HG03457 (cell line): ENCODE measurements around the gene ARHGAP26.

Experiments
- ATAC-seq: cut with Tn5 transposase; IDR thresholded peaks from one replicate; pipeline ENCODE4 v1.9.1; 2021; ENCODE audit warnings: moderate number of reproducible peaks; ENCODE audit not compliant: unreplicated experiment

ARHGAP26 gene

DNA sequence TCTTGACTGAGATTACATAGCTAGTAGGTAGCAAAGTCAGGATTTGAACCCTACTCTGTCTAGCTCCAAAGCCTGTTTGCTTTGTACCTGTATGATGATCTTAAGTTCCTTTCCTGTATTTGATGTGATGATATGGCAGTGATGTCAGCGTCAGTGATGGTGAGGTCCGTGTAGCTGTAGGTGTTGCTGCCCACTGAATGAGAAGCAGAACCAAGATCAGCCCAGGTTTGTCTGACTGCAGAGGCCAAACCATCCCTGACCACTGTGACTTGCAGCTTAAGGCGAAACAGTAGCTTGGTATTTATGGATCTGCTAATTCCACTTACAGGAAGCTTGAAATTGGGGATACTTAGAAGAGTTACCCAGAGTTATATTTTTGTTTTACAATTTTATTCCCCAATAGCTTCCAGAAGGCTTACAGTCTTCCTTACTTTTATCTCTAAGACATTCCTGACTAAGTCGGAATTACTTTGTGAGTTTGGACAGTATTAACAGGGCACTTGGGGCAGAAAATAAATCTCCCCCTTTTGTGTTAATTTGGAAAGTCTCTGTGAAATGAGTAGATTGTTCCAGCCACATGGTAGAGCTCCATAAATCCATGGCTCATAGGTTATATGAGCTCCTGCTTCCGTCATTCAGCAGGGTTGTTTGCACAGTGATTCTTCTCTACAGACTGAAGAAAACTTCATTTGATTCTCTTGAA is 359.9 kb downstream of the ARHGAP26 start:
- no peak for ATAC-seq

DNA sequence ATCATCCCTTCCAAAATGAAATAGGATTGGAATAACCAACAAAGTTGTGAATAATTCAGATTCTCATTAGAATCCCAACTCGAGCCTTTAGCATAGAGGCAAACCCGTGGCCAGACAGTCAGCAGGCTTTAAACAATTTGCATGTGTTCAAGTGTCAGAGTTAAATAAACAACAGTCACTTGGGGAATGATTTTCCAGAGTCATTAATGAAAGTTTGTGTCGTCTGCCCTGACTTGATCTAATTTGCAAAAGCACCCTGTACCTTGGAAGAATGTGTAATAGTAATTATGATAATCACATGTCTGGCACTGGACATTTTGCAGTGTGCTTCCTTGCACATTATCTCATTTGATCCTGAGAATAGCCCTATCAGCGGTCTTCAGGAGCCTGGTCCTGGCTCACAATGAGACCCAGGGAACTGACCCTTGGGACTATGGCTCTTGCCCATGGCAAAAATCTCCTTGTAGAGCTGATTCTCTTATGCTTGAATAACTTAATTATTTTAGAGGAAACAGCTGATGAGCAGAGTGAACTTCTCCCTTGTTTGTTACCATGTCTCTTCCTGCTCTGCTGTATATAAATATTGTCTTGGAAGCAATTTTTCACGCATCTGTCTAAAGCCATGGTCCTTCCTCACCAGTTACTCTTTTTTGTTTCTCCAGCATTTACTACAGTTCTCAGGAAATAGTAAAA is 360.6 kb downstream of the ARHGAP26 start:
- no peak for ATAC-seq

DNA sequence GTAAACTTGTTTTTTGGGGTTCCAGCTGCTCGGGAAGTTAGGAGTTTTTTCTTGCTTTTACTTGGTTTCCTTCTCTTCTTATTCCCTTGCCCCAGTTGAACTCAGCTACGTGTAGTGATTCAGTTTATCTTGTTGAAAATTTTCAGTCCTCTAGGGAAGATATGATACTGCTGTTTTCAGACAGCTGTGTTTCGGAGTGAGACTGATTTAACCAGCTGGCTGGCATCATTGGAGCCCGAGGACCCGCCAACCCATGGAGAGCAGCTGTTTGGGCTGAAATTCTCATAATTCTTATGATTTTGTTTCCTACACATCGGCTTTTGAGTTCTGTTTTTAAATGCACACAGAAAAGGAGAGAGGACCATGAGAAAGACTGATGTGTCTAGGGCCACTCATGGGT is 361.8 kb downstream of the ARHGAP26 start:
- no peak for ATAC-seq

DNA sequence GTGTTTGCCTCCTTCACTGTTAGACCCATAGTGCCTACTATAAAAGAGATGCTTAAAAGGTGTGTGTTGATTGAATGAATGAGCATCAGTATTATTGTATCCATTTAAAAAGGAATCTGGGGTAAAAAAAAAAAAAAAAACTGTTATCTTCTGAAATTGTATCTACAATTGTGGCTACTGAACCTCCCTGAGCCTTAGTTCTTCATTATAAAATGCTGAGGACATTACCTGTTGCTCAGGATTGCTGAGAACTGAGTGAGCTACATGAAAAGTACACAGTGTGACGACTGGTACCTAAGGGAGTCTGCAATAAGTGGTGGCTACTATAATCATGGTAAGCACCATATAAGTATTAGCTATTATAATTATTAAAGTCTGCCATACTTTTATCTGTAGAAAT is 362.6 kb downstream of the ARHGAP26 start:
- ATAC-seq, result no peak

DNA sequence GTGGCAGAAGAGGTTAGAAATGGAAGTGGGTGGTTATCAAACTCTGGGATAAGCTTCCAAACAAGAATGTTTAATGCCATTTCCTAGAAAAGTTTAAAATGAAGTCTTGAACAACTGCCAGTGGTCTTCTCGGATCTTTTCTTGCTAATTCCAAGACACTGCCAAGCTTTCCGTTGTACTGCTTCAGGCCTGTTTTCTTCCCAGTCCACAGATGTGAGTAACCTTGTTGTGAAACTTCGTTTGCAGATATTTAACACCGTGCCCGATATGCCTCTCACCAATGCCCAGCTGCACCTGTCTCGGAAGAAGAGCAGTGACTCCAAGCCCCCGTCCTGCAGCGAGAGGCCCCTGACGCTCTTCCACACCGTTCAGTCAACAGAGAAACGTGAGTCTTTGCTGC is 363.5 kb downstream of the ARHGAP26 start:
- no peak for ATAC-seq

DNA sequence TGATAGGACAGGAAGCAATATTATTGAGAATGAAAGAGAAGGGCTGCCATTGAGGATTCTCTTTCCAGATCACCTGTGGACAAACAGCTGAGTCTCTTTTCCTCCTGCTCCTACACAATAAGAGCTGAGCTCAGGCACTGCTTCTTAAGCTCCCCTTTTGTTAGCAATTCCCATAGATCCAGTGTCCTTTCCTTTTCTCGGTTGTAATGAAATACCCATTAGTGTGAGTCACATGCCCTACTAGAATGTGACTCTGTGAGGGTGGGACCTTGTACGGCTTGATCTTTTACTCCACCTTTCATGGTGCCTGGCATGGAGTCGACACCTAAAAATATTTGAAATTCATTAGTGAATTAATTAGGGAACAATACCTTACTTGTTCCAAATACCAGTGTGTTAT is 364.1 kb downstream of the ARHGAP26 start:
- ATAC-seq, result no peak

DNA sequence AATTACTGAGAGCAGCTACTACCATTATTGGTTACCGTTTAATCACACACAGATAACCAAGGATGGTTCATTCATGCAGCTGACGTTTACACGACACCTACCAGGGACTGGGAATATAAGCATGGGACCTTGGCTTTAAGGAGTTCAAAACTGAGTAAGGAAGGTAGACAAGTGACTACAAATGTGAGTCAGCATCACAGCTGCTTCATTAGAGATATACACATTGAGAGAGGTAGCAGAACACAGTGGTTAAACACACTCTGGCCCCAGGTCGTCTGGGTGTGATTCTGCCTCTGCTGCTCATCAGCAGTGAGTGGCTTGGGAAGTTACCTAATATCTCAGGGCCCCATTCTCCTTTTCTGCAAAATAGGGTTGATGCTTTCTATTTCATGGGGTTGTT is 364.7 kb downstream of the ARHGAP26 start:
- ATAC-seq, result no peak

DNA sequence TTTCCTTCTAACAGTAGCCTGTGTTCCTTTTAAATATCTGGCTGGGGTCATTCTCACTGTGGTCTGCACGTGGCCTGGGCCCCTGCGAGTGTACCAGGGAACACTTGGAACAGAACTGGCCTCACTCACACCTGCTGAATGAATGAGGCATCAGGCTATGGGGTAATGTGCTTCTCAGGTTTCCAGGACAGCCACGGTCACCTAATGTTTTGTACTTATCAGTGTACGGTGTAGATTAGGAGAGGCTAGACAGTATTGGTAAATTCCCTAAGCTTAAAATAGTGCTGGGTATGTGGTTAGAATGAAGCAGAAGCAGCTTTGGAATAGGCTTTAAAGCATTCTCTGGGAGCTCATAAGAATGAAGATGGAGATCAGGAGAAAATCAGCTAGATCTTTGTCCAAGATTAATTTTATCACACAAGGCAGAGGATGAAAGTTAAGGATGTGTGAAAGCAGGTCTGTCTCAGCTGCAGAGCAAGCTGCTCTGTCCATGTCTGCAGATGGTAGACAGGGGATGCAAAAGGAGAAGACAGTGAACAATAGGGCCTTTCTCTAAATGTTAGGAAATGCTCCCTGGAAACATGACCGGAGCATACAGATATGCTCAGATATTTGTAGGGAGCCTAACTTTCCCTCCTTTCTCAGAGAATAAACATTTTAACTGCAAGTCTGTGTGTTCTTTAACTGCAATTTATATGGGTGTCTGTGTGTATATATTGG is 365.8 kb downstream of the ARHGAP26 start:
- no peak for ATAC-seq

DNA sequence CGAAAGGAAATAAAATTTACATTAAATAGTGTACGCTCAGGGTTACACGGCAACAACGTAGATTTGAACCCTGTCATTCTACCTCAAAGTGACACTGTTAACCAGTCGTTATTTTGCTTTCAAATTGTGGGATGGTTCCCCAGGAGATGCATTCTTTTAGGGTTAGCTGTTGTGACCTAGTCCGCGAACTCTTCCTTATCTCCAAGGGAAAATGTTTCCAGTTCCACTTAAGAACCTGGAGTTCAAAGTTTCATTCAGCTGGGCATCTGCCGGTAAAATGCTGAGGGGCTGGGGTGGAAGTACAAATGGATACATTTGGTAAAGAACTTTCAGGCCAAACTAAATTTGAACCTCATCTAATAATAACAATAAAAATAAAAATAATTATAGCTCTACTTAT is 368.7 kb downstream of the ARHGAP26 start:
- ATAC-seq, result no peak

DNA sequence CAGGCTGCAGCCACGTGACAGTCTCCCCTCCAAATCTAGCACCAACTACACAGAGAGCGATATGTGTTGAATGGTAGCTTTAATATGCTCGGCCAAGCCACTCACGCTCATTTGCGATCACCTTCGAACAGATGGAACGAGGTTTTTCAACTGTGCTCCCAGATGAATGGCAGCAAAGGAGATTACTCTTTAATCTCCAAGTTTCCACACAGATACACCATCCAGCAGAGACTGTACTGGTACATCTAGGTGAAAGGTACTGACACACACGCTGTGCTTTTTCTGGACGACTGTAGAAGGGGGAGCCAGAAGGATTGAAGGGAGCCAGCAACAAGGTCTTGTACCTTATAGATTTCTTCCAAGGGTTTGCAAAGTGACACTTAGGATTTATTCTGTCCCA is 369.4 kb downstream of the ARHGAP26 start:
- ATAC-seq, result no peak

DNA sequence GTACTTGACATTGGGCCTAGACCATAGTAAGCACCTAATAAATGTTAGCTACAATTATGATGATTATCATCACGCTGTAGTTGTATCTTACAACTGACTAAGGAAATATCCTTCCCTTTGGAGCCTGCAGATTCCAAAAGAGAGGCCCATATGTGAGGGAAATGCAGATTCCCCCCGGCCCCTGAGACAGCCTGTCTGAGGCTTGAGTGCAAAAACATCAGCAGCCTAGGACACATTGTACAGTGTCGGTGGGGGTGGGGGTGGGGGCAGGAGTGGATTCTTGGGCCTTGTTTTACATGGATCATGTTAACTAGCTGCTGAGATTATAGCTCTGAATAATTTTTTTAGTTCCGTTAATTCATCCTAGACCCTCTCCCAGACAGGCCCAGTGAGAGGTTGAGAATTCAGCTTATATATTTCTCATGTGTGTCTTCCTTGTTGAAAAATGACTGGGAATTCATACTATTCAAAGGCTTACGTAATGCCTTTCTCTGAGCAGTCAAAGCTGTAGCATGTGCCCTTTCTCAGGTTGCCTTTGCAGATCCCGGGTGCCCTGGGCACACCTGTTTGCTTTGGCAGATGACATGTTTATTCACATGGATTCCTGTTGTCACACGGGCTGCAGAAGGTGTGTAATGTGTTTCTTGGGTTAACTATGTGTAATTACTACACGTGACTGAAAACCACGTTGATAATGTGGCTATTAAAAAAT is 370.5 kb downstream of the ARHGAP26 start:
- no peak for ATAC-seq

DNA sequence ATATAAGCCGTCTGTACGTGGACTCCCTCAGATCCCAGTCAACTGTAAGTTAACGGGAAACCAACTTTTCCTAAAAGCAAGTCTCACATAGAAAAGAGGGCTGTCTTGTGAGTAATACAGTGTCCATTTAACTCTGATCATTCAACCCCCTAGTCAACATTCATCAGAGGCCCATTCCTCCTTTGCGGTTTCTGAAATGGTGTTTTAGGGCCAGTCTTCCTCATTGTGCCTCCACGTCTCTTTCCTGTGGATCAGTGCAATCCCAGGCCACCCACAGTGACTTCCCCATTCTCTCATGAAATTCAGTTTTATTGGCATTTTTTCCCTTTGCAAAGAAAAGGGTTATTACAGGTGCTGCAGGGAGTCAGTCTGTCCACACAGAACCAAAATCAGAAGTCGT is 371.5 kb downstream of the ARHGAP26 start:
- no peak for ATAC-seq

DNA sequence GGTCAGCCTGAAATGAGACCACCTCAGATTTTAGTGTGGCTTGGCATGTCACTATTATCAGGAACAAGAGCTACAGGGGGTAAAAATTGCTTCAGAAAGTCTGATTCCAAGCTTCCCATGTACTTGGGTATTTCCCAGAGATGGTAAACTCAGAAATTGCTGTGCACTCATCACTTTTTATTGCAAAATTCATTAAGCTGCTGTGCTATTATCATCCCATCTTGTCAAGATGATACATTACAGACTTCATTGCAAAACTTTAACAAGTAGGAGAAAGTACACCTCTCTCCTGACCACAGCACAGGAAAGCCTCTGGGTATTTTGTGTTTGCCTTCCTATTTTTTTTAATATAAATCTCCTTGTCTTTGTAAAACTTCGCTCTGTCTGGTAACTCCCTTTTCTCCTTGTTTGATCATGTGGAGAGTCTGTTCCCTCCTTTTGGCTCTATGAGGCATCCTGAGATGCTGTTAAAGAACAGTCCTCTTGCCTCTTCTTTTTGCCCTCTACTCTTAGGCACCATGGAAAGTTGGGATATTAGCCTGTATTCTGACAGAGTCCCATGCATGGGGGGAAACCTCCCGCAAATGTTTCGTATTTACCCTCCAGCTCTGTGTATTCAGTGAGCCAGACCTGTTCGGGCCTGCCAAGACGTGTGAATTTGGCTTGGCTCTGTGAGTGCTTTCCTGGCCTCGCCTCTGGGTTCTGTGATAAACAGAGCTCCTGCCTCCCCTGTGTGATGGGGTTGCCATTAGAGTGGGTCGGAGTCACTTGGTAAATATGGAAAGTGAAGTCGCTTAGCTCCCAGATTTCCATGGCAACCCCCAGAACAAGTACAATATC is 372.6 kb downstream of the ARHGAP26 start:
- no peak for ATAC-seq

DNA sequence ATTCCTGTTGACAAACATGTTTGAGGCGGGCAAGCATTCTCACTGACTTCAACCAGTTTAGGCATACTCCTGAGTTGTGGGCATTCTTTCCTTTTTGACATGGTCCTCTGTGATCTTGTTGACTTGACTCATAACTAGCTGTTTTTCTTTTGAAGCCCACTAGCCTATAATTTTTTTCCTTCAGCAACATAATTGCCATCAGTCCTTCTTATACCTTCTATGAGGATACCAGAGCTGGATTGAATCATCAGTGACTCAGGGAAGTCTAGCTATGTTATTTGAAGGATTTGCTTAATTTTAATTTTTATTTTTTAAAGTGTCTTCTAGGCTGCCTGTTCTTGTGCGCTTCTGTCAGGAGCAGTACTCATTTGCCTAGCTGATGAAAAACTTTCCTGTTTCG is 373.8 kb downstream of the ARHGAP26 start:
- no peak for ATAC-seq

DNA sequence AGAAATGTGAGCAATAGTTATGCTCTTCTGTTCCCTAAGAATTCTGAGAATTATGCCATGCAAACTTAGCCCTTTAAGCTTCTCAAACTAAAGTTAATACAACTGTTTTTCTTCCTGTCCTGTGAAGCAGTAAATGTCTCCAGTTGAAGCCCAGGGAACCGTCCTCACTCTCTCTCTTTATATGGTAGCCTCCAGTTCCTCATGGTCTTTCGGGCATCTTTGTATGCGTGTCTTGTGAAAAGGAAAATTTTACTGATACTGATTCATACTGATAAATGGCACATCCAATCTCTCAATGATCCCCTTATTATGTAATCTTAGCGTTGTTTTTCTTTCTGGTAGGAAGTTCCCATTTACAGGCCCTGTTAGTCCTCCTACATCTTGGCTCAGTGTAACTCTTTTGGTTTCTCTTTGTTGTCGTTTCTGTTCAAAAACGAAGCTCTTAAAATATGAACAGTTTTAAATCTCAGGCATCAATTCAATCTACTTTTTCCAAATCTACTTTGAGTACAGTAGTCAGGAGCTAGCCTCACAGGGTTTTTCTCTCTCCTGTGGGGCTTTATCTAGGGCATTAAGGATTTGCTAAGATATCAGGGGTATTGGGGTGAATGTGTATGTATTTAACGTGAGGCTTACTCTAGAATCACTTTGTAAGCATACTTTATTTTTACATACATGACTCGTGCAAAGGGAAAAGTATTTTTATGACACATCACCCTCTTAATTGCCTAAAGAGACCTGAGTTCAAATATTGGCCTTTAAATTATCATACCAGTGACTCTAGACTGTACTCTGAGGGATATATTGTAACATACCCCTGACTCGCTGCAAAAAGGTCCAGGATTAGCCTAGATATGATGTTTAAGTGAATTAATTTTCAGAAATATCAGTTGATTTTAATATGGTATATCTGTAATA is 375.3 kb downstream of the ARHGAP26 start:
- ATAC-seq, result no peak

DNA sequence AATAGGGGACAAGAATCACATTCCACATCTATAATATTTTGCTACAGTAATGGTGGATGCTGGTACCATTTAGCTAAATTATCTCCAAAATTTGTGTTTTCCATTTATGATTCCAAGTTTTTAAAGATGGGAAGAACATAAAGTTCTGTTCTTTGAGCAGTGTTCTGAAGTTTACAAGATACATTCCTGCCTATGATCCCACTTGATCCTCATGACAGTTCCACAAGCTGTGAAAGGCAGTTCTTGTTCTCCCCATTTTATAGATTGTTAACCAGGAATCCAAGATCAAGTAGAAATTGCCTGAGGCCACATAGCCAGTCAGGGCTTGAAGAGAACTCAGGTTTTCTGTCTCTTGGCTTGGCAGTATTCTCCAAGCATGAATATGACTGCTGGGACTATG is 376.0 kb downstream of the ARHGAP26 start:
- no peak for ATAC-seq

DNA sequence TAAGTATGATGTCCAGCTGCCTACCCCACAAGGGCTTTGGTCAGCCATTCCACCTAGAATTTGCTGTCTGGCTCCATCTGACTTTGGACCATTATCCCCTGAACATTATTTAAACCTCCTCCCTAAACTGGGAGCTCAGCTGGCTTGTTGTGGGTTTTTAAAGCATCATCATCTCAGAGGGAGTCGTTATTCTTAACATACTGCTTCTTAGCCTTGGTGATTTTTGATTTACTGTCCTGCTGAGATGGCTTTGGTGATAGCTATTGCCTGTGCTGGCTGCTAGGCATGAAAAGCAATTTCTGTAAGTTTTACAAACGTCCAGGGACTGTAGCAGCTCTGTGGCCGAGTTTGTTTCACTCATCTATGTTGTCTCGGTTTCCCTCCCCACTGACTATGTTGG is 377.2 kb downstream of the ARHGAP26 start:
- no peak for ATAC-seq

DNA sequence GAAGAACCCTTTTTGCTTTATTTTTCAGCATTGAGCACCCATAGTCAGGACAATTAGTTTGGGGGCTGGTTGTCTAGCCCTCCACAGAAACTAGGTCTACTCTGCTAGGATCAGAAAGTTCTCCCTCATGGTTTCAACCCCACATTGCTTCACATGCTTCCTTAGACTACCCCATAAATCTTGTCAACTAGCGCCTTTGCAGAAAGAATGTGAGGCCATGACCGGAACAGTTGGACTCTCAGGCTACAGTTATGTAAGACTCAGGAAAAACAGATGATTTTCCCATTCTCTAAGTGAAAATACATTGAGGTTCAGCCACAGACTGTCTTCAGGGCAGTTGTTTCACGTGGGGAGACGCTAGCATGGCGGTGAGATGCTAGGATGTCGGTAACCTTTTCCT is 377.7 kb downstream of the ARHGAP26 start:
- ATAC-seq, result no peak

DNA sequence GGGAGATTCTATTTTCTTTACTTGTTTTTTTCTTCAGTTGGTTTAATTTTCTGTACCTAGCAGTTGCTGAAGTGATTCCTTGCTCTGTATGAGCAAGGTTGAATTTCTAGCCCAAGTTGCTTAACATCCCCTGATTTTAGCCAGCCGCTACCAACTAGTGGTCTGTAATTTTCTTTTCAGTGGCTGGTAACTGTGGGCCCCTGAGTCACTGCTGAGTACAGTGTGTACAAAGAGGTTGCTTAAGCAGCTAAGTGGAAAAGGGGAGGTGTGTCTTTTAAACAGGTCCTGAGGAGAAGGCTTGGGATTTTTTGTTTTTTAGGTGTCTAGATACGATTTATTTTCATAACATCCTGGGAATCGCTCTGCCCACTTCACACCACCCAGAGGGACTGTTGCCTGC is 378.6 kb downstream of the ARHGAP26 start:
- no peak for ATAC-seq

DNA sequence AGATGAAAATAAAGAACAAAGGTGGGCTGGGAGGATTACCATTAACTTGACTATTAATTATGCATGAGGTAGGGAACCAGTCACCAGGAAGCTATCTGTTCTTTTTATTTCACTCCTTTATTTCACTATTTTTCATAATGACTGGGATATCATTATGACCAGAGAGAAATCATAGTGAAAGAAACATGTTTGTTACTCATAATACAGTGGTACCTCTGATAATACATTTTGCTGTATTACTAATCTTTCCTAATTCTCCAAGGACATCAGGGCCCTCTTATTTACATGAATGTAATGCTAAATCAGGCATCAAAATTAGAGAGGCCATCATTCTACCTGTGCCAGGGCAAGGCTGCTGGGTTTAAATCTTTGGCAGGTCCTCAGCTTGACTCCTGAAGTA is 379.6 kb downstream of the ARHGAP26 start:
- ATAC-seq, result no peak
